Epithelial cell of proximal tubule (primary cell): Measurements from ENCODE around the gene HIVEP3. TPM values are rescaled to one million over a fixed set of nuclear protein-coding genes. Genes with fewer than 3 reads are reported as not detected.

Experiments
- DNase-seq: peaks from one replicate; pipeline ENCODE4 v3.0.0-alpha.2; 2011; ENCODE audit warnings: low read depth
- H3K4me3 ChIP-seq: 2 replicates; pipeline ENCODE4 v1.5.1; 2011; ENCODE audit warnings: low read depth, mild to moderate bottlenecking, low read length
- total RNA-seq: library from RNA; depleted of rRNA; stranded (reverse); fragments of >200 nt; gene quantifications from 2 replicates; pipeline ENCODE4 v1.2.3, GENCODE V29; 2015
- TF ChIP-seq, protein P1 (sequence below): conservative IDR thresholded peaks from 2 replicates; pipeline ENCODE4 v1.5.1; 2012; ENCODE audit warnings: low read depth, mild to moderate bottlenecking, low read length

HIVEP3 gene
- total RNA-seq, 1 donor from 2014 or later = 3.9 TPM

DNA sequence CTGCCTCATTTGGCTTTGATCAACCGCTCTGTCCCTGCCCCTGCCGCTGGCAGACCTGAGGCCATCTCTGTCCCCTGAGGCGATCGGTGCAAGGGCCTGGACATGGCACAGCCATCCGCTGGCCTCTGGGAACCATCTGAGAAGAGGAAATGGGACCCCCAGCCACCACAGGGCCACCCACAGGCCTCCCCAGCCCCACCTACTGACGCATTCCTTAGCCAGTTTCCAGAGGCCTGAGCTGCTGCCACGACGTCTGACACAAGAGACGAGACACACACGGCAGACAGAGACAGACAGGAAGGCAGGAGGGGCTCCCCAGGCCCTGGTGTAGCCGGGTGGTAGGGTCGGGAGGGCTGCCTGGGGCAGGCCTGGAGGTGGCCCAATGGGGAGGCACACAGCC, 397.0 kb downstream of the HIVEP3 start:
- TF ChIP-seq, protein P1, sequence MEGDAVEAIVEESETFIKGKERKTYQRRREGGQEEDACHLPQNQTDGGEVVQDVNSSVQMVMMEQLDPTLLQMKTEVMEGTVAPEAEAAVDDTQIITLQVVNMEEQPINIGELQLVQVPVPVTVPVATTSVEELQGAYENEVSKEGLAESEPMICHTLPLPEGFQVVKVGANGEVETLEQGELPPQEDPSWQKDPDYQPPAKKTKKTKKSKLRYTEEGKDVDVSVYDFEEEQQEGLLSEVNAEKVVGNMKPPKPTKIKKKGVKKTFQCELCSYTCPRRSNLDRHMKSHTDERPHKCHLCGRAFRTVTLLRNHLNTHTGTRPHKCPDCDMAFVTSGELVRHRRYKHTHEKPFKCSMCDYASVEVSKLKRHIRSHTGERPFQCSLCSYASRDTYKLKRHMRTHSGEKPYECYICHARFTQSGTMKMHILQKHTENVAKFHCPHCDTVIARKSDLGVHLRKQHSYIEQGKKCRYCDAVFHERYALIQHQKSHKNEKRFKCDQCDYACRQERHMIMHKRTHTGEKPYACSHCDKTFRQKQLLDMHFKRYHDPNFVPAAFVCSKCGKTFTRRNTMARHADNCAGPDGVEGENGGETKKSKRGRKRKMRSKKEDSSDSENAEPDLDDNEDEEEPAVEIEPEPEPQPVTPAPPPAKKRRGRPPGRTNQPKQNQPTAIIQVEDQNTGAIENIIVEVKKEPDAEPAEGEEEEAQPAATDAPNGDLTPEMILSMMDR = no peak
- H3K4me3 ChIP-seq = no peak overlapping the region
- no peak for DNase-seq

DNA sequence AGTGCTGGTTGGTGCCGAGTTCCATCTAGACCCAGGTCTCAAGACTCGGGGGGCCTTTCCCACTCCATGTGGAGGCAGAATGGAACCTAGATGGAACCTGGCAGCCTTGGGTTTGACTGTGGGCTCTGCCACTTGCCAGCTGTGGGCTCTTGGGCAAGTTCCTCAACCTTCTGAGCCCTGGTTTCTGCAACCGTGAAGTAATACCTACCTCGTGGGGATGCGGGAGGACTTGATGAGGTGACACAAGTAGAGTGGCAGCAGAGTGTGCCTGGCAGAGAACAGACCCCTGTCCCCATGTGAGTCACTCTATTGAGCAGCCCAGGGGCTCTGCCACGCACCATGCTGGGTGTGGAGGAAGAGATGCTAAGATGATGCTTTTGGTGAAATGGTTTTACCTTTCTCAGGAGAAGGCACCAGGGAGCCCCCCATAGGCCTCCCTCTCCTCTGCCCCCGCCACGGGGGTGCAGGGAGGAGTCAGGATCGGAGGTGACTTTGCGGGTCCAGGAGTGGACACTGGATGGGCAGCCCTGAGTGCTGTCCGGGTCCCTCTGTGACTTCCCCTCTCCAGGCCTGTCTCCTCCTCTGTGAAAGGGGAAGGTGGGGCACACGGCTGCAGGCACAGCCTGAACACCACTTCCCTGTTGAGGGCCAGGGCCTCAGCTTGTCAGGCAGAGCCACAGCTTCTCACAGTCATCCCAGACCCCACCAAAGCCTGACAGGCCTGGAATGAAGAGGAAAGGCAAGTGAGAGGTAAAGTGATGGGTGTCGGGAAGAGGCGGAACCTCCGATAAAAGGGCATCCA, 397.6 kb downstream of the HIVEP3 start:
- H3K4me3 ChIP-seq = no peak overlapping the region
- DNase-seq = no peak
- TF ChIP-seq, protein P1 = no peak

DNA sequence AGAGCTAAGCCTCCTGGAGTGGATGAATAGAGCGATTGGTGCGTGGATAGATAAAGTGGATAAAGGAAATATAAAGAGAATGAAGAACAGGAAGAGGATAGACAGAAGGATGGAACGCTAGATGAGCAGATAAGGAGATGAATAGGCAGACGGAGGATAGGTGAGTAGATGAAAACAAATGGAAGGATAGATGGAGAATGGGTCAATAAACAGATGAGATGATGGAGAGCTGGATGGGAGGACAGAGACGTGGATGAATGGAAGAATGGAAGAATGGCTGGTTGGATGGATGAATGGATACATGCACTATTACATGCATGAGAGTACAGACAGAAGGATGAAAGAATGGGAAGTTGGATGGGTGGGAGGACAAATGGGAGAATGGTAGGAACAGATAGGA, 399.1 kb downstream of the HIVEP3 start:
- DNase-seq = no peak
- H3K4me3 ChIP-seq = no peak overlapping the region
- TF ChIP-seq, protein P1 = no peak

DNA sequence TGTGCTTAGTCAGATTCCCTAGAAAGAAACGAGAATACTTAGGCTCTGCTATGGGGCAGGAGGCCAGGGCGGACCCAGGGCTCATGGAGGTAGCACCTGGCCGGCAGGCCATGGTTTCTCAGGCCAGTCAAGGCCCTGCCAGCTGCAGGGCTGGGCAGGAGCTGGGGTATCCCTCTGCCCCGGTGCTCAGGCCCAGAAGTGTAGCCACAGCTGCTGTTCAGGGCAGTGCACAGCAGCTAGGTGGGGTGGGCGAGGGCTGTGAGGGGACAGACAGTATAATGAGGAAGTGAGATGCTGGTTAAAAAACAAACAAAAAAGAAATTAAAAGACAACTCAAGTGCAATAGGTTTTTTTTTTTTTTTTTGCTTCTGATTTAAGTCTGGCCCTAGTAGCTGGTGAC, 400.3 kb downstream of the HIVEP3 start:
- TF ChIP-seq, protein P1 = no peak
- no peak for DNase-seq
- H3K4me3 ChIP-seq = no peak overlapping the region

DNA sequence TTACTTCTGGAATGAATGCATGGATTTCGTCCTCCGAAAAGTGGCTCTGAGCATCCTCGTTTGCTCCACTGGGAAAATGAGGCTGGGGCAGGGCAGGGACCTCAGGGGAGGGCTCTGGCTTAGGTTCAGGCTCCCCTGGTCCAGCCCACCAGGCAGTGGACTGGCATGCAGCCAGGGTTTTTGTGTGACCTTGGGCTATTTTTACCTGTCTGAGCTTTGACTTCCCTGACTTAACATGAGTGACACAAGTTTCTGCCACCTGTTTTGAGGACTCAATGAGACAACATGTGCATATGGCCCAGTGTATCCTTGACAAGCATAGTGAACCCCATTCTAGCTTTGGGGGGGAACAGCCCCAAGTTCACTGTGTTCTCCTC, 401.7 kb downstream of the HIVEP3 start:
- no peak overlapping the region for H3K4me3 ChIP-seq
- TF ChIP-seq, protein P1 = no peak
- DNase-seq = no peak

DNA sequence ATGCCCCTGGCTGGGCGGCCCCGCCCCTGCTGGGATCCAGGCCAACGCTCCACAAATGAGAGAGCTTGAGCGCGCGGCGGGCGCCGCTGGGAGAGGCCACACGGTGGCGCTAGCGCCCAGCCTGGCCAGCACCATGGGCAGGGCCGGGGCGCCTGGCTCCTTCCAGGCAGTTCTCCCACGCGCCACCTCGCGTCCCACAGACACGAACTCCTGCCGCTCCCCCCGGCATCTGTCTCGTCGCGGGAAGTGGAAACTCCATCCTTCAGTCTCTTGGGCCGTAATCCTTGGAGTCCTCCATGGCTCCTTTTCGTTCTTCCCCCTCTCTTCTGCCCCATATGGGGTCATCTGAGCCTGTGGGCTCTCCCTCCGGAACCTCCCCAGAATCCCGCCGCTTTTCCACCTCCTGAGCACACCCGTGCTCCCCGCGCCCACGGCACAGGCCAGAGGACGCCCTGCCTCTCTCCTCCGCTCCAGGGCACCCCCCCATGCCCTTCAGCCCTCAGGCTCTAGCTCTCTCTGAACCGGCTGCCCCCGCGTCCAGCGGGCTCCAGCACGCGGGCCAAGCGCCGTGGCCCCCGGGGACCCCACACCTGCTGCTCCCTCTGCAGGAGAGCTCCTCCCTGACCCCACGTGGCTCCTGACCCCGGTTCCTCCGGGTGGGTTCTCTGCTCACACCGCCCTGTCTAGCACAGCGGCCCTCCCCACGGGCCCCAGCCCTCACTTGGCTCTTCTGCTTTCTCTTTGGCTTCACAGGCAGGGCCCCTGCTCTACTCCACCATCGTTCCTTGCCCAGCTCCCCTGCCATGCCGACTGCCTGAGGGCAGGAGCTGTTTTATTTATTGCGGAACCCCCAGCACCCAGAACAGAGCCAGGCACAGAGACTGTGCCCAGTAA, 402.3 kb downstream of the HIVEP3 start:
- DNase-seq = no peak
- peak overlapping the region; percentile 50 for H3K4me3 ChIP-seq

More for the DNA sequence above, 402.3 kb downstream of the HIVEP3 start:
- TF ChIP-seq, protein P1 = peak; percentile 78
